ENCODE results near the gene TRIM48.
"Not testable (repeated sequence)": the region's sequence is repeated elsewhere in the genome, so short reads cannot be mapped to it uniquely, and the experiment has no call there.

- TF ChIP-seq FOXK2 (IDR thresholded peaks at IDR 0.05); ARNT (IDR thresholded peaks at IDR 0.05); BHLHE40 (IDR thresholded peaks at IDR 0.05; ENCODE audit: borderline replicate concordance); FOXM1 (IDR thresholded peaks at IDR 0.05; ENCODE audit: borderline replicate concordance); PKNOX1 (IDR thresholded peaks at IDR 0.05); SP1 (IDR thresholded peaks at IDR 0.05); HDGF (IDR thresholded peaks at IDR 0.05; ENCODE audit: borderline replicate concordance); ZNF384 (IDR thresholded peaks at IDR 0.05): not testable (repeated sequence)
Measured at GRCh38 chr11:55261855-55262254, at the start of gene TRIM48.
